Kidney (tissue), 14 donors: ENCODE data around the gene RNF224. TPM values are rescaled to one million over a fixed set of nuclear protein-coding genes. Genes with fewer than 3 reads are reported as not detected.

Experiments
- DNase-seq, 5 donors: peaks; one replicate each; pipeline ENCODE4 v3.0.0-alpha.2; 2013 to 2020
- FAIRE-seq: peaks from 2 replicates; lab custom pipeline; 2012; peaks lifted over from hg19 to GRCh38; lab: Jason Lieb, UNC
- H3K27ac ChIP-seq, 2 donors: one replicate each; pipeline ENCODE4 v1.7.0; 2013; ENCODE audit warnings: low read depth in 2 of 2, low read length in 2 of 2, inconsistent platforms in 1 of 2
- H3K27me3 ChIP-seq: one replicate; pipeline ENCODE4 v1.7.1; 2013; ENCODE audit warnings: low read length, inconsistent platforms; ENCODE audit not compliant: control insufficient read depth, insufficient read depth
- H3K36me3 ChIP-seq, 3 donors: one replicate each; pipeline versions ENCODE4 v1.7.0 to v1.7.1; 2013; ENCODE audit warnings: low read length in 3 of 3, control low read depth in 1 of 3, inconsistent platforms in 1 of 3; ENCODE audit not compliant: insufficient read depth in 3 of 3, control insufficient read depth in 2 of 3
- H3K4me1 ChIP-seq, 3 donors: one replicate each; pipeline versions ENCODE4 v1.7.0 to v1.7.1; 2013; ENCODE audit warnings: low read length in 3 of 3, inconsistent platforms in 1 of 3, low read depth in 1 of 3; ENCODE audit not compliant: control insufficient read depth in 2 of 3, insufficient read depth in 2 of 3
- H3K4me3 ChIP-seq, 3 donors: one replicate each; pipeline versions ENCODE4 v1.7.0 to v1.8.1; 2013; ENCODE audit warnings: low read length in 3 of 3, control low read depth in 1 of 3, inconsistent platforms in 1 of 3
- H3K9ac ChIP-seq, 3 donors: one replicate each; pipeline versions ENCODE4 v1.7.0 to v1.7.1; 2013; ENCODE audit warnings: low read length in 3 of 3, control low read depth in 1 of 3, inconsistent platforms in 1 of 3
- H3K9me3 ChIP-seq, 3 donors: one replicate each; pipeline versions ENCODE4 v1.7.0 to v1.7.1; 2013; ENCODE audit warnings: low read length in 3 of 3, control low read depth in 1 of 3, inconsistent platforms in 1 of 3; ENCODE audit not compliant: control insufficient read depth in 2 of 3, insufficient read depth in 1 of 3
- CTCF ChIP-seq: IDR thresholded peaks from 3 replicates; pipeline ENCODE4 v1.5.1; 2012; ENCODE audit warnings: mild to moderate bottlenecking, moderate library complexity, borderline replicate concordance; ENCODE audit not compliant: insufficient read depth; ENCODE audit errors: extremely low read depth
- intact Hi-C: fragments of 100-400 bp; cut with DNase I; formaldehyde crosslinking; loops from one replicate; pipeline ENCODE4 v1.11.1; 2022
- polyA plus RNA-seq: library from polyadenylated mRNA; stranded (reverse); fragments of 350-450 nt; fragmentation: Illumina TruSeq; extraction: RNeasy Lipid Tissue Mini Kit (QIAGEN cat#74804); gene quantifications from one replicate; pipeline ENCODE4 v1.2.3, GENCODE V29; 2014; ENCODE audit warnings: low read depth, low replicate concordance; ENCODE audit not compliant: insufficient read depth
- total RNA-seq: library from RNA; stranded (reverse); fragmentation: NEBNext Ultra II Directional; extraction: Animal tissue kit (Norgen Biotek cat#: 25700); gene quantifications from one replicate; pipeline ENCODE4 v1.2.1, GENCODE V29; 2021
- donor health status: control.
- donor health status: control.
- donor health status: control.
- donor health status: control.
- donor health status: control.
- donor health status: DM: yes; HTN: yes; CAD: no.
- donor health status: Normal renal cell carcinoma (clear cell type).

The RNF224 gene
- total and polyA plus RNA-seq, 2 donors from 2014 or later: 0.80 to 0.85 TPM

- peaks cover 0 to 50% (median 24%) of the 10 kb centered on the region in 3 donors for H3K4me1 ChIP-seq
- intact Hi-C loops: no loop called here
- peaks cover 0 to 9% (median 4%) of the 10 kb centered on the region in 3 donors for H3K36me3 ChIP-seq
- no peaks in the 10 kb centered on the region for H3K27me3 ChIP-seq
- no peak for TF ChIP-seq CTCF
- DNase-seq (no peak), FAIRE-seq (no peak)
- no peak overlapping the region for H3K9ac ChIP-seq
- H3K4me3 ChIP-seq: no peak overlapping the region
- H3K9me3 ChIP-seq: no peaks in the 10 kb centered on the region
- no peak overlapping the region for H3K27ac ChIP-seq
Measured at GRCh38 chr9:137192448-137192780, 34.9 kb upstream of the RNF224 start.

- peaks cover 0 to 9% (median 4%) of the 10 kb centered on the region in 3 donors for H3K36me3 ChIP-seq
- H3K4me1 ChIP-seq: peaks cover 0 to 50% (median 21%) of the 10 kb centered on the region in 3 donors
- no peak for DNase-seq
- H3K9ac ChIP-seq: no peak overlapping the region
- H3K4me3 ChIP-seq: no peak overlapping the region
- no peak for TF ChIP-seq CTCF
- FAIRE-seq: no peak
- intact Hi-C loops: no loop called here
- no peaks in the 10 kb centered on the region for H3K9me3 ChIP-seq
- H3K27me3 ChIP-seq: no peaks in the 10 kb centered on the region
- H3K27ac ChIP-seq: no peak overlapping the region
Measured at GRCh38 chr9:137192859-137193258, 34.4 kb upstream of the RNF224 start.

- FAIRE-seq (no peak), DNase-seq (no peak)
- Histone ChIP-seq H3K9ac (no peak overlapping the region), H3K27me3 (no peaks in the 10 kb centered on the region), H3K4me1 (peaks cover 0 to 56% (median 24%) of the 10 kb centered on the region in 3 donors), H3K9me3 (no peaks in the 10 kb centered on the region), H3K4me3 (no peak overlapping the region), H3K36me3 (peaks cover 0 to 9% (median 4%) of the 10 kb centered on the region in 3 donors), H3K27ac (peak overlapping the region in 1 of 2 donors; percentile 57)
- TF ChIP-seq CTCF: no peak
- intact Hi-C loops: no loop called here
Measured at GRCh38 chr9:137193771-137194170, 33.5 kb upstream of the RNF224 start.

GRCh38 chr9:137194388-137194787, 32.9 kb upstream of the RNF224 start:
- H3K4me1 ChIP-seq: peaks cover 0 to 58% (median 22%) of the 10 kb centered on the region in 3 donors
- H3K9me3 ChIP-seq: no peaks in the 10 kb centered on the region
- intact Hi-C loops: no loop called here
- peak overlapping the region in 1 of 3 donors; percentile 19 for H3K9ac ChIP-seq
- H3K27me3 ChIP-seq: no peaks in the 10 kb centered on the region
- H3K4me3 ChIP-seq: no peak overlapping the region
- peaks cover 0 to 9% (median 4%) of the 10 kb centered on the region in 3 donors for H3K36me3 ChIP-seq
- no peak for DNase-seq
- FAIRE-seq: no peak
- TF ChIP-seq CTCF: no peak
- peak overlapping the region; percentile 57 to 61 for H3K27ac ChIP-seq
